SK-N-SH (cell line): ENCODE measurements around the gene PDZK1. TPM values are rescaled to one million over a fixed set of nuclear protein-coding genes. Genes with fewer than 3 reads are reported as not detected.

Experiments
- CTCF ChIA-PET: fragments of 300-600, 350-600 bp; formaldehyde crosslinking; extraction: SDS; loops from one replicate; lab custom pipeline; 2021; lab: Yijun Ruan, JAX
- POLR2A ChIA-PET: fragments of 350-600 bp; sonication (Branson Sonifier 250); formaldehyde crosslinking; extraction: SDS; loops from one replicate; lab custom pipeline; 2020; ENCODE audit warnings: antibody characterized with exemption, inconsistent platforms; lab: Yijun Ruan, JAX
- DNase-seq: peaks from one replicate; pipeline ENCODE4 v3.0.0; 2012
- H2AFZ ChIP-seq: fragments of 200-600 bp; sonication (generic); 2 replicates; pipeline ENCODE4 v1.8.1; 2016; ENCODE audit warnings: antibody characterized with exemption, mild to moderate bottlenecking, low read depth
- H3F3A ChIP-seq: fragments of 200-600 bp; sonication (generic); replicated peaks from 2 replicates; pipeline ENCODE3; 2016; ENCODE audit warnings: antibody characterized with exemption, mild to moderate bottlenecking; ENCODE audit not compliant: insufficient read depth
- H3K27ac ChIP-seq, 2 experiments: fragments of 200-500 bp in 1 of 2; fragments of 200-600 bp in 1 of 2; sonication (Bioruptor generic) in 1 of 2; sonication (generic), shearing (Covaris generic) in 1 of 2; 2 replicates each; pipeline versions ENCODE4 v1.5.1 to v1.6.1; 2014 to 2016; ENCODE audit warnings: low read depth in 2 of 2, inconsistent platforms in 1 of 2, low read length in 1 of 2, mild to moderate bottlenecking in 1 of 2, mixed read lengths in 1 of 2
- H3K27me3 ChIP-seq: fragments of 200-600 bp; sonication (generic), shearing (Covaris generic); 2 replicates; pipeline ENCODE4 v1.6.1; 2016; ENCODE audit warnings: mixed run types; ENCODE audit not compliant: insufficient read depth
- H3K36me3 ChIP-seq, 2 experiments: fragments of 200-500 bp in 1 of 2; fragments of 200-600 bp in 1 of 2; sonication (Bioruptor generic) in 1 of 2; sonication (generic) in 1 of 2; replicated peaks in 1 of 2; 2 replicates each; pipeline versions ENCODE3 to v1.5.1; 2014 to 2016; ENCODE audit warnings: low read length in 1 of 2, mild to moderate bottlenecking in 1 of 2; ENCODE audit not compliant: insufficient read depth in 2 of 2, control insufficient read depth in 1 of 2
- H3K4me1 ChIP-seq, 2 experiments: fragments of 200-500 bp in 1 of 2; fragments of 200-600 bp in 1 of 2; sonication (Bioruptor generic) in 1 of 2; sonication (generic), shearing (Covaris generic) in 1 of 2; 2 replicates each; pipeline versions ENCODE4 v1.5.1 to v1.6.1; 2014 to 2016; ENCODE audit warnings: low read depth in 1 of 2, low read length in 1 of 2, mixed run types in 1 of 2; ENCODE audit not compliant: insufficient read depth in 2 of 2, control insufficient read depth in 1 of 2
- H3K4me2 ChIP-seq: fragments of 200-600 bp; sonication (generic), shearing (Covaris generic); 2 replicates; pipeline ENCODE4 v1.6.1; 2017; ENCODE audit warnings: mixed run types
- H3K4me3 ChIP-seq, 2 experiments: fragments of 200-500 bp in 1 of 2; fragments of 200-600 bp in 1 of 2; sonication (Bioruptor generic) in 1 of 2; sonication (generic), shearing (Covaris generic) in 1 of 2; 2 replicates each; pipeline versions ENCODE4 v1.5.1 to v1.8.1; 2014 to 2016; ENCODE audit warnings: low read depth in 2 of 2, inconsistent platforms in 1 of 2, low read length in 1 of 2, mild to moderate bottlenecking in 1 of 2, mixed read lengths in 1 of 2, moderate library complexity in 1 of 2
- H3K79me2 ChIP-seq: fragments of 200-600 bp; sonication (generic); 2 replicates; pipeline ENCODE4 v1.8.1; 2017; ENCODE audit warnings: mild to moderate bottlenecking; ENCODE audit not compliant: insufficient read depth
- H3K9ac ChIP-seq: fragments of 200-600 bp; sonication (generic); 2 replicates; pipeline ENCODE4 v1.6.1; 2017; ENCODE audit warnings: mixed run types
- H3K9me2 ChIP-seq: fragments of 200-600 bp; sonication (generic); 2 replicates; pipeline ENCODE4 v1.6.1; 2017; ENCODE audit warnings: mixed run types
- H3K9me3 ChIP-seq: fragments of 200-600 bp; sonication (generic); 2 replicates; pipeline ENCODE4 v1.6.1; 2017; ENCODE audit warnings: mixed run types, mild to moderate bottlenecking, moderate library complexity
- H4K20me1 ChIP-seq: fragments of 200-600 bp; sonication (generic); 2 replicates; pipeline ENCODE4 v1.6.1; 2017; ENCODE audit warnings: mild to moderate bottlenecking, mixed run types; ENCODE audit not compliant: insufficient read depth
- FOSL2 ChIP-seq: IDR thresholded peaks from 2 replicates; pipeline ENCODE4 v1.4.0; 2012; ENCODE audit warnings: low read depth, mild to moderate bottlenecking, moderate library complexity, borderline replicate concordance
- FOXJ3 ChIP-seq: sonication (generic); formaldehyde crosslinking; IDR thresholded peaks from 2 replicates; pipeline ENCODE4 v1.5.1; 2020; ENCODE audit warnings: mild to moderate bottlenecking, missing genetic modification reagents
- GABPA ChIP-seq: IDR thresholded peaks from 2 replicates; pipeline ENCODE4 v1.4.0; 2012; ENCODE audit warnings: low read depth, mild to moderate bottlenecking
- IRF3 ChIP-seq: fragments of 150-350 bp; IDR thresholded peaks from 2 replicates; pipeline ENCODE4 v1.6.1; 2016; ENCODE audit warnings: mild to moderate bottlenecking, low read depth, low read length
- JUND ChIP-seq: IDR thresholded peaks from 2 replicates; pipeline ENCODE4 v1.4.0; 2012
- MEF2A ChIP-seq: IDR thresholded peaks from 2 replicates; pipeline ENCODE4 v1.4.0; 2012; ENCODE audit warnings: low read depth, borderline replicate concordance
- NFIC ChIP-seq: IDR thresholded peaks from 2 replicates; pipeline ENCODE4 v1.4.0; 2012; ENCODE audit warnings: borderline replicate concordance
- NRF1 ChIP-seq: IDR thresholded peaks from 2 replicates; pipeline ENCODE4 v1.6.1; 2012; ENCODE audit warnings: low read depth, mild to moderate bottlenecking, low read length
- POLR2AphosphoS5 ChIP-seq: IDR thresholded peaks from 2 replicates; pipeline ENCODE4 v1.6.1; 2012; ENCODE audit warnings: low read depth, low read length
- RAD21 ChIP-seq: IDR thresholded peaks from 2 replicates; pipeline ENCODE4 v1.6.1; 2012; ENCODE audit warnings: mild to moderate bottlenecking, low read length
- RXRA ChIP-seq: IDR thresholded peaks from 2 replicates; pipeline ENCODE4 v1.4.0; 2012; ENCODE audit warnings: low read depth, mild to moderate bottlenecking, borderline replicate concordance
- SMC3 ChIP-seq: IDR thresholded peaks from 2 replicates; pipeline ENCODE4 v1.6.1; 2012; ENCODE audit warnings: low read depth, low read length, improper control_type of control experiment
- TAF1 ChIP-seq: IDR thresholded peaks from 2 replicates; pipeline ENCODE4 v1.6.1; 2012; ENCODE audit warnings: low read depth, mild to moderate bottlenecking, low read length, moderate library complexity, borderline replicate concordance
- TCF12 ChIP-seq: IDR thresholded peaks from 2 replicates; pipeline ENCODE4 v1.4.0; 2012
- TEAD4 ChIP-seq: IDR thresholded peaks from 2 replicates; pipeline ENCODE4 v1.4.0; 2012; ENCODE audit warnings: mild to moderate bottlenecking, borderline replicate concordance; ENCODE audit not compliant: insufficient read depth
- USF2 ChIP-seq: fragments of 150-350 bp; IDR thresholded peaks from 2 replicates; pipeline ENCODE4 v1.6.1; 2017; ENCODE audit warnings: antibody characterized with exemption, low read length, low read depth, borderline replicate concordance
- YY1 ChIP-seq: IDR thresholded peaks from 2 replicates; pipeline ENCODE4 v1.4.0; 2012; ENCODE audit warnings: low read depth, mild to moderate bottlenecking
- WGBS: methylation state at CpG from one replicate; pipeline ENCODE4 v1.1.6; 2017; ENCODE audit warnings: low lambda C conversion rate; 5-methylcytosine and 5-hydroxymethylcytosine counted together
- polyA plus RNA-seq, 3 experiments: library from polyadenylated mRNA; depleted of rRNA; stranded (reverse); fragments of >200 nt; gene quantifications; 2 replicates each; pipeline ENCODE4 v1.2.3, GENCODE V29; 2012
- TF ChIP-seq, protein P1 (sequence below): IDR thresholded peaks from 2 replicates; pipeline ENCODE4; 2012

The PDZK1 gene
- polyA plus RNA-seq, 1 of the 3 experiments (the other 2 are of a cell fraction): 0.16 TPM

- H4K20me1 ChIP-seq: no peaks in the 10 kb centered on the region
- H3K4me2 ChIP-seq: no peak overlapping the region
- no peaks in the 10 kb centered on the region; the same call in 1 of the 2 replicates for H3K9me3 ChIP-seq
- ChIA-PET CTCF (interaction anchor here (6.6 kb wide), 1 partner anchor 9 kb away, joined by 25 read pairs; no protein-coding TSS in a partner anchor), POLR2A (no interaction called here)
- no peak for DNase-seq
- H3K27me3 ChIP-seq: no peaks in the 10 kb centered on the region
- H2AFZ ChIP-seq: no peak overlapping the region
- no peak overlapping the region for H3K27ac ChIP-seq
- H3K4me1 ChIP-seq: no peaks in the 10 kb centered on the region
- H3K79me2 ChIP-seq: no peaks in the 10 kb centered on the region
- no peaks in the 10 kb centered on the region; the same call in 1 of the 2 replicates for H3K9me2 ChIP-seq
- H3F3A ChIP-seq: peaks cover 6% of the 10 kb centered on the region
- TF ChIP-seq FOXJ3 (CRISPR knock-in tag) (no peak), RXRA (no peak), JUND (no peak), FOSL2 (no peak), RAD21 (no peak), IRF3 (no peak), POLR2AphosphoS5 (no peak), YY1 (no peak), NFIC (no peak), MEF2A (no peak), TAF1 (no peak), TEAD4 (no peak)
- peaks cover 3 to 5% of the 10 kb centered on the region in 2 experiments for H3K36me3 ChIP-seq
- no peak overlapping the region for H3K4me3 ChIP-seq
- H3K9ac ChIP-seq: no peak overlapping the region
- WGBS: 91% methylated on average over 4 of the region's 4 CpGs
These were observed 23.3 kb upstream of the PDZK1 start for GRCh38 chr1:145730467-145730866.

GRCh38 chr1:145729666-145730436 lies 22.7 kb upstream of the PDZK1 start:
- H3K9ac ChIP-seq: no peak overlapping the region
- no peaks in the 10 kb centered on the region for H3K79me2 ChIP-seq
- H3K27me3 ChIP-seq: no peaks in the 10 kb centered on the region
- H3K4me1 ChIP-seq: no peaks in the 10 kb centered on the region
- no peak overlapping the region for H3K27ac ChIP-seq
- H2AFZ ChIP-seq: no peak overlapping the region
- H3K4me2 ChIP-seq: no peak overlapping the region
- no peak for TF ChIP-seq NRF1
- TF ChIP-seq GABPA: no peak
- TF ChIP-seq, protein P1, sequence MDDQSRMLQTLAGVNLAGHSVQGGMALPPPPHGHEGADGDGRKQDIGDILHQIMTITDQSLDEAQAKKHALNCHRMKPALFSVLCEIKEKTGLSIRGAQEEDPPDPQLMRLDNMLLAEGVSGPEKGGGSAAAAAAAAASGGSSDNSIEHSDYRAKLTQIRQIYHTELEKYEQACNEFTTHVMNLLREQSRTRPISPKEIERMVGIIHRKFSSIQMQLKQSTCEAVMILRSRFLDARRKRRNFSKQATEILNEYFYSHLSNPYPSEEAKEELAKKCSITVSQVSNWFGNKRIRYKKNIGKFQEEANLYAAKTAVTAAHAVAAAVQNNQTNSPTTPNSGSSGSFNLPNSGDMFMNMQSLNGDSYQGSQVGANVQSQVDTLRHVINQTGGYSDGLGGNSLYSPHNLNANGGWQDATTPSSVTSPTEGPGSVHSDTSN: no peak
- TF ChIP-seq TCF12: peak; percentile 12; the same call in 1 of the 2 replicates
- TF ChIP-seq FOSL2: no peak
- no peak for TF ChIP-seq USF2
- TF ChIP-seq SMC3: no peak
- TF ChIP-seq JUND: no peak
- no peak for TF ChIP-seq FOXJ3 (CRISPR knock-in tag)
- ChIA-PET CTCF (interaction anchor here (1.6 to 6.6 kb wide), 2 partner anchors 9 to 10 kb away, joined by 6 to 25 read pairs; no protein-coding TSS in a partner anchor), POLR2A (no interaction called here)
- 93% methylated on average over 5 of the region's 5 CpGs for WGBS
- H3F3A ChIP-seq: peaks cover 6% of the 10 kb centered on the region
- H3K36me3 ChIP-seq: peaks cover 3 to 5% of the 10 kb centered on the region in 2 experiments
- H4K20me1 ChIP-seq: no peaks in the 10 kb centered on the region
- H3K9me3 ChIP-seq: no peaks in the 10 kb centered on the region; the same call in 1 of the 2 replicates
- no peak for DNase-seq
- H3K9me2 ChIP-seq: no peaks in the 10 kb centered on the region; the same call in 1 of the 2 replicates
- H3K4me3 ChIP-seq: no peak overlapping the region
